ENCODE results near the gene TSEN34.
"Not testable (repeated sequence)": the region's sequence is repeated elsewhere in the genome, so short reads cannot be mapped to it uniquely, and the experiment has no call there.

Gene TSEN34

DNA sequence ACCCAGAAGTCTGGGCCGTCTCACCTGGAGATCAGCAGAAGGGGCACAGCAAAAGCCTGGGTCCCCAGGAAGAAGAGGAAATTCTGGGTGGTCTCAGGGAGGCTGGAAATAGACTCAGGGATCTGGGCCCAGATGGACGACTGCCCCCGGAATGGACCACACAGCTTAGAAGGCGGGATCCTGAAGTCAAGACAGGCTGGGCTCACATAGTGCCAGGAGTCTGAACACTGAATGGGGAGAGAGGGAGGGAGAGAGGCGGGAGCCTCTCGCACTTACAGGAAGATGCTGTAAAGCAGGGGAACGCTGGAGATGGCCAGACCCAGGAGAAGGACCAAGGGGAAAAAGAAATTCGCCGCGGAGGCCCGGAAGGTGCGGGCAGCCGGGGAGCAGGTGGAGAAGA lies 30.3 kb upstream of the TSEN34 start:
- peaks cover 9 to 12% of the 10 kb centered on the region in 2 donors for H3K27me3 ChIP-seq (ENCODE audit: control insufficient read depth in 1 of 2, insufficient read depth in 2 of 2, low read length in 2 of 2)
- H3K36me3 ChIP-seq (ENCODE audit: control insufficient read depth in 2 of 2, insufficient read depth in 2 of 2, low read length in 2 of 2), result peaks cover 11 to 12% of the 10 kb centered on the region in 2 donors
- no peaks in the 10 kb centered on the region for H3K9me3 ChIP-seq (ENCODE audit: control insufficient read depth in 2 of 2, low read length in 2 of 2)
- peak overlapping the region; percentile 94 for H3K27ac ChIP-seq (ENCODE audit: low read length)
- peak overlapping the region; percentile 75 to 90 for H3K9ac ChIP-seq (ENCODE audit: low read length in 2 of 2)
- peak overlapping the region; percentile 81 to 84 for H3K4me3 ChIP-seq (ENCODE audit: low read length in 2 of 2)
- H3K4me1 ChIP-seq (ENCODE audit: control insufficient read depth, insufficient read depth, low read length), result peaks cover 37% of the 10 kb centered on the region

DNA sequence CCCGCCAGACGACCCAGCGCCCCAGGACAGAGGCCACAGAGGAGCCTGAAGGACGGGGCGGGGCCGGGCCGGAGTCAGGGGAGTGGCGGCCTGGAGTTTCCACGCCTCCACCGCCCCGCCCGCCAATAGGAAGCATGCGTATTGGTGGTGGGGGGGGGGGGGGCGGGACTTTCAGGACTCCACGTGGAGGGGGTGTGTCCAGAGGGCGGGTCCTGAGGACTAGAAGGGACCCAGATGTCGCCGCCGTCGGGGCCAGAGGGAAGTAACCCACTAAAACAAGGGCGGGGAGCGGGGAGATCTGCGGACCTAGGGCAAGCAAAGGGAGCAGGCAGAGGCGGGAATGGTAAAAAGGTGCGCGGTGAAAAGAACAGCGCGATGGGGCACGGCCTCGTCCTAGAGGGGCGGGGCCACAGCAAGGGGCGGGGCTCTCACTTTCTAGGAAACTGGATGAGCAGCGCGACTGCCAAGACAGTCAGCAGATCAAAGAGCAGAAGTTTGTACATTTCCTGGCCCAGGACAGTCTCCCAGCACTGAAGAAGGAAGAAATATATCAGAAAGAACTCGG lies 28.8 kb upstream of the TSEN34 start:
- Histone ChIP-seq H3K4me1 (ENCODE audit: control insufficient read depth, insufficient read depth, low read length) (peaks cover 35% of the 10 kb centered on the region), H3K27me3 (ENCODE audit: control insufficient read depth in 1 of 2, insufficient read depth in 2 of 2, low read length in 2 of 2) (peaks cover 9 to 12% of the 10 kb centered on the region in 2 donors), H3K9ac (ENCODE audit: low read length in 2 of 2) (no peak overlapping the region), H3K9me3 (ENCODE audit: control insufficient read depth in 2 of 2, low read length in 2 of 2) (no peaks in the 10 kb centered on the region), H3K36me3 (ENCODE audit: control insufficient read depth in 2 of 2, insufficient read depth in 2 of 2, low read length in 2 of 2) (peaks cover 0 to 2% of the 10 kb centered on the region in 2 donors), H3K27ac (ENCODE audit: low read length) (no peak overlapping the region), H3K4me3 (ENCODE audit: low read length in 2 of 2) (peak overlapping the region; percentile 42 to 68)

DNA sequence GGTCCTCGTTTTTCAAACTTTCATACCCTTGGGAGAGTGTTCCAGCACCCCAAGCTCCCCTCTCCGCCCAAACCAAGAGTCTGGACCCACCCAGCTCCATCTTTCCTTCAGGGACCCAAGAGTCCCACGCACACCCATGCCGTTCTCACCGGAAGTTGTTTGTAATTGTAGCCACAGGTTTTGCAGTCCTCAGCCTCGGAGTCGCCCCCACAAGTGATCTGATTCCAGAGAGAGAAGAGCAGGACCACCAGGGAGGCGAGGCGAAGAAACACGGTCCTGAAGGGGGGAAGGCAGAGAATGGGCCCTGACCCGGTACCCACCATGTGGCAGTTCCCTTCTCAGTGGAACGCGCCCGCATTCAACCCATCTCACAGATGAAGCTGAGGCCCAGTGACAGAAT lies 28.2 kb upstream of the TSEN34 start:
- Histone ChIP-seq H3K27me3 (ENCODE audit: control insufficient read depth in 1 of 2, insufficient read depth in 2 of 2, low read length in 2 of 2) (peaks cover 9 to 12% of the 10 kb centered on the region in 2 donors), H3K9me3 (ENCODE audit: control insufficient read depth in 2 of 2, low read length in 2 of 2) (no peaks in the 10 kb centered on the region), H3K4me3 (ENCODE audit: low read length in 2 of 2) (peak overlapping the region; percentile 42 to 68), H3K27ac (ENCODE audit: low read length) (no peak overlapping the region), H3K4me1 (ENCODE audit: control insufficient read depth, insufficient read depth, low read length) (peaks cover 35% of the 10 kb centered on the region), H3K36me3 (ENCODE audit: control insufficient read depth in 2 of 2, insufficient read depth in 2 of 2, low read length in 2 of 2) (peaks cover 0 to 2% of the 10 kb centered on the region in 2 donors), H3K9ac (ENCODE audit: low read length in 2 of 2) (no peak overlapping the region)

DNA sequence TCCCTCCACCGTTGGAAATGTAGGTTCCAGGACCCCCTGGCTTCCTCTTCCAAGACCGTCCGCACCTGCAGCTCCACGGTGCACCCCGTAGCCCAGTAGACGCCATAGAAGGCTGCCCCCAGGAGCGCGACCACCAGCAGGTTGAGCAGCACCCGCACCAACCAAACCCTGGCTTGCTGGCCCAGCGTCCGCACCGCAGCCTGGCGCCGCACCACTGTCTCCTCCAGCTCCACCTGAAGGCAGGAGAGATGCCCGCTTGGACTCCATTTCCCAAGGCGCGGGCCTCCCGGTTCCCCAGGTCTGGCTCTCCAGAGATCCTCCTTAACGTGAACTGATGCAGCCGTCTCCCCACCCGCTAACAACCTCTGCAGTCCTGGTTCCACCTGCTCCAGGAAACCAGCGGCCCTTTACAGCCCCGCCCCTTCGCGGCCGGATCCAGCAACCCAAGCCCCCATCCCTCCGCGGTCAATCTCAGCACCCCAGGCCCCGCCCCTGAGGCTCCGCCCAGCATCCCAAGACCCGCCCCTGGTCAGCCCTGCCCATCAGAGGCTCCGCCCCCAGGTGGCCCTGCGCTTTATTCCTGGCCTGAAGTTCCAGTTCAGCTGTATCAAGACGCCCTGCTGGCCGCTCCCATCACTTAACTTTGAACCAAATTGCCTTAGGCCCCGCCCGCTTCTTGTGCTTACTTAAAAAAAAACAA lies 26.6 kb upstream of the TSEN34 start:
- no peaks in the 10 kb centered on the region for H3K9me3 ChIP-seq (ENCODE audit: control insufficient read depth in 2 of 2, low read length in 2 of 2)
- H3K9ac ChIP-seq (ENCODE audit: low read length in 2 of 2), result no peak overlapping the region
- H3K36me3 ChIP-seq (ENCODE audit: control insufficient read depth in 2 of 2, insufficient read depth in 2 of 2, low read length in 2 of 2), result no peaks in the 10 kb centered on the region
- peak overlapping the region in 1 of 2 donors; percentile 35 for H3K4me3 ChIP-seq (ENCODE audit: low read length in 2 of 2)
- peaks cover 9 to 17% of the 10 kb centered on the region in 2 donors for H3K27me3 ChIP-seq (ENCODE audit: control insufficient read depth in 1 of 2, insufficient read depth in 2 of 2, low read length in 2 of 2)
- H3K4me1 ChIP-seq (ENCODE audit: control insufficient read depth, insufficient read depth, low read length), result peaks cover 24% of the 10 kb centered on the region
- H3K27ac ChIP-seq (ENCODE audit: low read length), result no peak overlapping the region

DNA sequence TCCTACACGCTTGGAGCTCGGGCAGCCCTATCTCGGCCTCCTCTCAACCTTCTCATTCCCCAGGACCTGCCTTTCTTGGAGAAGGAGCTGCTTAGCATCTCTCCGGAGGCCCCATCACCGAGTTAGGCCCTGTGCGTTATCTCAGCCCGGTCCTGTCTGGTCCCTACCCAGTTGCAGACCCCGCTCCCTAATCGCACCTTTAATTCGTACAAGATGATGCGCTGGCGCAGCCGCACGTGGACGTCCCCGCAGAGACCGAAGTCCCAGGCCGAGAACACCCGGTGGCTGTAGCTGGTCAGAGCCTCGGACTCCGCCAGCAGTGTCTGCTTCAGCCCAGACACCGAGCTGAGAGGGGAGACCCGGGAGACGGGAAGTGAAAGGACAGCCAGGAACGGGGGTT lies 25.9 kb upstream of the TSEN34 start:
- Histone ChIP-seq H3K9me3 (ENCODE audit: control insufficient read depth in 2 of 2, low read length in 2 of 2) (no peaks in the 10 kb centered on the region), H3K4me1 (ENCODE audit: control insufficient read depth, insufficient read depth, low read length) (peaks cover 21% of the 10 kb centered on the region), H3K9ac (ENCODE audit: low read length in 2 of 2) (no peak overlapping the region), H3K27ac (ENCODE audit: low read length) (no peak overlapping the region), H3K27me3 (ENCODE audit: control insufficient read depth in 1 of 2, insufficient read depth in 2 of 2, low read length in 2 of 2) (peaks cover 9 to 17% of the 10 kb centered on the region in 2 donors), H3K4me3 (ENCODE audit: low read length in 2 of 2) (no peak overlapping the region), H3K36me3 (ENCODE audit: control insufficient read depth in 2 of 2, insufficient read depth in 2 of 2, low read length in 2 of 2) (no peaks in the 10 kb centered on the region)

DNA sequence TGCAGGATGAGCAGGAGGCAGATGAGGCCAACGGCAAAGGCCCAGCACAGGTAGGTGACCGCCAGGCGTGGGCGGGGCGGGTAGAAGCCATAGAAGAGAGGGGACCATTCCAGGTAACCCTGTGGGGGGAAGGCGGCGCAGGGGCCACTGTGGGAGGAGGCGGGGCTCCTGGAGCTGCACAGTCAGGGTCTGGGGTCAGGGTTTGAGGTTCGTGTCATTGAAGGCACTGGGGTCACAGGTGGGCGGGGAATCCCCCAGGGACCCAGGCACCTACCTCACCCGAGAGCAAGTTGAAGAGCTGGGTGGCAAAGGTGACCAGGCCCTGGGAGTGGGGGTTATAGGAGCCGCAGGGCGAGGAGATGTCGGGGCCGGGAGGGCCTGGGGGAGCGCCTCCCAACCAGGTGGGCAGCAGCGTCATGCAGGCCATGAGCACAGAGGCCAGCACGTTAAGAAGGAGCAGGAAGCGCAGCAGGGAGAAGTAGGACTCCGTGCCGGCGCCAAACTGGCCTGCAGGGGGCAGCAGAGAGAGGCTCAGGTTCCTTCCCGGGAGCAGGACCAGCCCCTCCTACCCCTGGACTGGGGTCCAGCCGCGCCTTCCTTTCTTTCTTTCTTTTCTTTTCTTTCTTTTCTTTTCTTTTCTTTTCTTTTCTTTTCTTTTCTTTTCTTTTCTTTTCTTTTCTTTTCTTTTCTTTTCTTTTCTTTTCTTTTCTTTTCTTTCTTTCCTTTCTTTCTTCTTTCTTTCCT lies 22.8 kb upstream of the TSEN34 start:
- Histone ChIP-seq H3K9ac (ENCODE audit: low read length in 2 of 2) (no peak overlapping the region), H3K9me3 (ENCODE audit: control insufficient read depth in 2 of 2, low read length in 2 of 2) (no peaks in the 10 kb centered on the region), H3K36me3 (ENCODE audit: control insufficient read depth in 2 of 2, insufficient read depth in 2 of 2, low read length in 2 of 2) (no peaks in the 10 kb centered on the region), H3K27me3 (ENCODE audit: control insufficient read depth in 1 of 2, insufficient read depth in 2 of 2, low read length in 2 of 2) (peaks cover 14 to 23% of the 10 kb centered on the region in 2 donors), H3K27ac (ENCODE audit: low read length) (no peak overlapping the region), H3K4me3 (ENCODE audit: low read length in 2 of 2) (no peak overlapping the region), H3K4me1 (ENCODE audit: control insufficient read depth, insufficient read depth, low read length) (peaks cover 7% of the 10 kb centered on the region)

DNA sequence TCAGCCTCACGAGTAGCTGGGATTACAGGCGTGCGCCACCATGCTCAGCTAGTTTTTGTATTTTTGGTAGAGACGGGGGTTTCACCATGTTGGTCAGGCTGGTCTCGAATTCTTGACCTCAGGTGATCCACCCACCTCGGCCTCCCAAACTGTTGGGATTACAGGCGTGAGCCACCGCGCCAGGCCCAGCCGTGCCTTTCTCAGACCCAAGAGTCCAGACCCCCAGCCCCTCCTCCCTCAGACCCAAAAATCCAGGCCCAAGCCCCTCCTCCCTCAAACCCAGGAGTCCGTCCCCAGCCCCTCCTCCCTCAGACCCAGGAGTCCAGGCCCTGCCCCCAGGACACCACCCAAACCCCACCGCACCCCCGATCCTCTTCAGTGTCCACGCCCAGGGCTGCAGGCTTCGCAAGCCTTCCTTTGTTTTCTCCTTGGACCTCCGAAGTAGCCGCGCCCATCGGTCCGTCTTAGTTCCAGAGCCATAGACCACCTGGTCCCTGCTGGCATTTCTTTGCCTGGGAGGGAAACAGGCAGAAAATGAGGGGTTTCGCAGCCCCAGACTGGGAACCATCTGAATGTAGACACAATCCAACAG lies 21.9 kb upstream of the TSEN34 start:
- Histone ChIP-seq H3K4me1 (ENCODE audit: control insufficient read depth, insufficient read depth, low read length) (peaks cover 6% of the 10 kb centered on the region), H3K9ac (ENCODE audit: low read length in 2 of 2) (no peak overlapping the region), H3K4me3 (ENCODE audit: low read length in 2 of 2) (no peak overlapping the region), H3K9me3 (ENCODE audit: control insufficient read depth in 2 of 2, low read length in 2 of 2) (no peaks in the 10 kb centered on the region), H3K27me3 (ENCODE audit: control insufficient read depth in 1 of 2, insufficient read depth in 2 of 2, low read length in 2 of 2) (peaks cover 18 to 21% of the 10 kb centered on the region in 2 donors), H3K36me3 (ENCODE audit: control insufficient read depth in 2 of 2, insufficient read depth in 2 of 2, low read length in 2 of 2) (no peaks in the 10 kb centered on the region), H3K27ac (ENCODE audit: low read length) (no peak overlapping the region)

DNA sequence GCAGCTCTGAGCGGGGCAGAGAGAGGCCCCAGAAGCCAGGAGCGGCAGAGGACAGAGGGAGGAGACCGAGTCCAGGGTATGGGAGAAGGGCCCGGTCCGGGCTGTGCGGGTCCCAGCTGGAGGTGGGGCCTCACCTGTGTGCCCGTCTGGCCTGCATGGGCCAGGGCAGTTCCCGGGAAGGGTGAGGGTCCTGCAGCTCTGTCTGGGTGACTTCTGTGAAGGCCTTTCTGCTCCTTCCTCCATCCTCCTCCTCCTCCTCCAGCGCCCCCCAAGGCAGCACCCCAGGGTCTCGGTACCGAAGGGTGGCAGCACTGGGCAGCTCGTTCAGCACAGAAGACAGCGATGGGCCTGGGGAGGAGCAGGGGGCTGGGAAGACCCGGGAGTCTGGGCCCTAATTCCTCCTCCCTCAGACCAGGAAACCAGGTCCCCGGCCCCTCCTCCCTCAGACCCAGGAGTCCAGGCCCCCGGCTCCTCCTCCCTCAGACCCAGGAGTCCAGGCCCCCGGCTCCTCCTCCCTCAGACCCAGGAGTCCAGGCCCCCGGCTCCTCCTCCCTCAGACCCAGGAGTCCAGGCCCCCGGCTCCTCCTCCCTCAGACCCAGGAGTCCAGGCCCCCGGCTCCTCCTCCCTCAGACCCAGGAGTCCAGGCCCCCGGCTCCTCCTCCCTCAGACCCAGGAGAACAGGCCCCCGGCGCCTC lies 19.2 kb upstream of the TSEN34 start:
- H3K27ac ChIP-seq (ENCODE audit: low read length); H3K4me1 ChIP-seq (ENCODE audit: control insufficient read depth, insufficient read depth, low read length); H3K36me3 ChIP-seq (ENCODE audit: control insufficient read depth in 2 of 2, insufficient read depth in 2 of 2, low read length in 2 of 2); H3K4me3 ChIP-seq (ENCODE audit: low read length in 2 of 2); H3K9ac ChIP-seq (ENCODE audit: low read length in 2 of 2); H3K9me3 ChIP-seq (ENCODE audit: control insufficient read depth in 2 of 2, low read length in 2 of 2): not testable (repeated sequence)
- H3K27me3 ChIP-seq (ENCODE audit: control insufficient read depth in 1 of 2, insufficient read depth in 2 of 2, low read length in 2 of 2), result peaks cover 8 to 11% of the 10 kb centered on the region in 2 donors

DNA sequence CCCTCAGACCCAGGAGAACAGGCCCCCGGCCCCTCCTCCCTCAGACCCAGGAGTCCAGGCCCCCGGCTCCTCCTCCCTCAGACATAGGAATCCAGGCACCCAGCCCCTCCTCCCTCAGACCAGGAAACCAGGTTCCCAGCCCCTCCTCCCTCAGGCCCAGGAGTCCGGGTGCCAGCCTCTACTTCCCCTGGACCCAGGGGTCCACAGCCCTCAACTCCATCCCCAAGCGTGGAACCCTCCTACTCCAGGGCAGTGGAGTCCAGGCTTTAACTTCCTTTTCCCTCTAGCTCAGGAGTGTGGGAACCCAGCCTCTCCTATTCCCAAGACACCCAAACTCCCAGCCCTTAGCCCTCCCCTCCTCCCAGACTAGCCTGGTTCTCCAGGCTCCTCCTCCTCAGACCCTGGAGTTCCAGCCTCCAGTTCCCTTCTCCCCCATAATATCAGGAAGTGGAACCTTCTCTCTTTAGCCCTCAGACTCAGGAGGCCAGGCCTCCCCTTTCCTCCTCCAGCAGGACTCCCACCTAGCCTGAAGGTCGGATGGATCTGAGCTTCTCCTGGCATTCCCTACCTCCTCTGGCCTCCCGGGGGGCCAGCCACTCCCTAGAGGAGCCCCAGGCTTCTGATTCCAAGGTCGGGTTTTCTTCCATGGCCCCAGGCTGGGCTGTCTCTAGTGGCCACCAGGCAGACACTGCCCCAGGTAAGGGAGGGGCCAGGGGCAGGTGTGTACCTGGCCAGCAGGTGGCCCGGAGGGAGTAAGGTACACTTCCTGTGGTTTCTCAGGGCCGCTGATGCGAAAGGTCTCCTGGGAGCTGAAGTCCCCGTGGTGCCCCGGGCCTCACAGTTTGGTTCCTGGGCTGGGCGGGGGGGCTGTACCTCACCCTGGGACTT lies 18.4 kb upstream of the TSEN34 start, which contains the start of gene TMC4:
Gene TMC4 (minus strand): TSS at position 690 of the 888 bp plus-strand sequence. CDS start 43 bp downstream, at position 647.
- H3K27me3 ChIP-seq (ENCODE audit: control insufficient read depth in 1 of 2, insufficient read depth in 2 of 2, low read length in 2 of 2), result peaks cover 8 to 11% of the 10 kb centered on the region in 2 donors
- H3K36me3 ChIP-seq (ENCODE audit: control insufficient read depth in 2 of 2, insufficient read depth in 2 of 2, low read length in 2 of 2), result peaks cover 0 to 2% of the 10 kb centered on the region in 2 donors
- no peak within 1 kb of the TSS for H3K9ac ChIP-seq (ENCODE audit: low read length in 2 of 2)
- H3K9me3 ChIP-seq (ENCODE audit: control insufficient read depth in 2 of 2, low read length in 2 of 2), result no peaks in the 10 kb centered on the region
- H3K4me1 ChIP-seq (ENCODE audit: control insufficient read depth, insufficient read depth, low read length), result peaks cover 3% of the 10 kb centered on the region
- H3K27ac ChIP-seq (ENCODE audit: low read length), result no peak within 1 kb of the TSS
- peak within 1 kb of the TSS in 1 of 2 donors; percentile 52 for H3K4me3 ChIP-seq (ENCODE audit: low read length in 2 of 2)

Measured in stomach smooth muscle (tissue), 2 donors.